ENCODE measurements around the gene PCSK6.

The PCSK6 gene

GRCh38 chr15:101435761-101436160 is 53.7 kb downstream of the PCSK6 start:
- Mint-ChIP-seq H3K4me1 (peaks cover 28% of the 10 kb centered on the region), H3K36me3 (ENCODE audit: low read depth) (peaks cover 7% of the 10 kb centered on the region), H3K9me3 (peaks cover 4% of the 10 kb centered on the region), H3K27me3 (ENCODE audit: low read depth) (peaks cover 22% of the 10 kb centered on the region), H3K4me3 (no peak overlapping the region), H3K27ac (no peak overlapping the region)
- TF ChIP-seq CTCF (IDR thresholded peaks at IDR 0.05; ENCODE audit: unreplicated experiment in 3 of 3), result no peak

DNA sequence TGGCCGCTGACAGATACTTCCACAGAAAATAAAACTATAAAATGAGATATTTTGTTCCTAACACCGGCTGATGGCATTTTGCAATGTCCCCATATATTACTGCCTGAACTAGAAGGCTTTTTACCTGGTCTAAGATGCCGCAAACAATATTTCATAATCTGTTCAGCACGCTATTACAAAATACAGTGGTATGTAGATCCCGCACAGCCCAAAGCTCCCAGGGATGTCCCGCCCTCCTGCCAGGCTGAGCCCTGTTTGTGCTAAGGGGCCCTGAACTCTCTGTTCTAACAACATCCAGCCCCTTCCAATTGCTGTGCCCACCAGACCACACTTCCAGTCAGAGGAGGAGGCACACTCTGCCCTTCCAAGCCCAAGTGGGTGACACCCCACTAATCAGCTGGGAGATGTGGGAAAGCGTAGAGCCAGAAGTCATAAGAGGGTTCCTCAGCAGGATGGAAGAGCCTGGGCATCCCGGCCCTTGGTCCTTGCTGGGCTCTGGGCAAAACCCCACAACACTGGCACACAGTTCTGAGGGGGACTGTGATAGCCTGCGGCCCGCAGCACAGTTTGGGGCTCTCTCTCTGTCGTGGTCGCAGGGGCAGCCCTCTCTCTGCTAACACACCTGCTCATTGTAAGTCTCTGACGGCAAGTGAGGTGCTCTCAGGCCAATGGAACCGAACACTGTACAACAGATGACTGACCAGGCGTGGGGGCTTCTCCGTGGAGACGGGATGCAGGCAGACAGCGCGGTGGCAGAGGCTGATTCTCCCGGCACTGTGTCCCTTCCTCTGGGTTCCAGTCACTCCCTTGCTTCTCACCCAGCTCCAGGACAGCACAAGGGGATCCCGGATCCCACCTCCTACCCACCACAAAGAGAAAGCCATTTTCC is 55.2 kb downstream of the PCSK6 start:
- H3K36me3 Mint-ChIP-seq (ENCODE audit: low read depth), result peaks cover 7% of the 10 kb centered on the region
- H3K4me1 Mint-ChIP-seq, result peaks cover 19% of the 10 kb centered on the region
- H3K27ac Mint-ChIP-seq, result no peak overlapping the region
- peaks cover 22% of the 10 kb centered on the region for H3K27me3 Mint-ChIP-seq (ENCODE audit: low read depth)
- H3K9me3 Mint-ChIP-seq, result peaks cover 4% of the 10 kb centered on the region
- no peak overlapping the region for H3K4me3 Mint-ChIP-seq
- TF ChIP-seq CTCF (IDR thresholded peaks at IDR 0.05; ENCODE audit: unreplicated experiment in 3 of 3), result no peak

DNA sequence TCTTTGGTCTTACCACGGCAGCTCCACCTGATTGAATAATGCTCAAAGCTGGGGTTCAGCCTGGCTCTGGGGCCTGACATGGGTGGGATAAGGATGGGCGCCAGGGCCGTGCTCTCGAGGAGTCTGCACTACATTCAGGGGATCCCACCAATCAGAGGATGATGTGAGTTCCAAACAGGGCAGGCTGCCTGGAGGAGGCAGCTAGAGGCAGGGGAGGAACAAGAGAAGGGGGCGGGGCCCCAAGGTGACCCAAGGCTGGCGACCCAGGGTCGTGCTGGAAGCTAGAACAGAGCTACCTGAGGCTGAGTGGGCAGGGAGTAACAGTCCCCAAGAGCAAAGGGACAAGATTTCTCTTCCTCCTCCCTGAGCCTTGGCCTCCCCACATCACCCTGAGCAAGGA is 56.1 kb downstream of the PCSK6 start:
- Mint-ChIP-seq H3K4me1 (peaks cover 12% of the 10 kb centered on the region), H3K36me3 (ENCODE audit: low read depth) (no peaks in the 10 kb centered on the region), H3K9me3 (no peaks in the 10 kb centered on the region), H3K4me3 (no peak overlapping the region), H3K27me3 (ENCODE audit: low read depth) (peaks cover 28% of the 10 kb centered on the region), H3K27ac (no peak overlapping the region)
- no peak for TF ChIP-seq CTCF (IDR thresholded peaks at IDR 0.05; ENCODE audit: unreplicated experiment in 3 of 3)

GRCh38 chr15:101432982-101433381 is 56.5 kb downstream of the PCSK6 start:
- Mint-ChIP-seq H3K9me3 (no peaks in the 10 kb centered on the region), H3K36me3 (ENCODE audit: low read depth) (no peaks in the 10 kb centered on the region), H3K27ac (no peak overlapping the region), H3K4me1 (peaks cover 7% of the 10 kb centered on the region), H3K27me3 (ENCODE audit: low read depth) (peaks cover 31% of the 10 kb centered on the region), H3K4me3 (no peak overlapping the region)
- no peak for TF ChIP-seq CTCF (IDR thresholded peaks at IDR 0.05; ENCODE audit: unreplicated experiment in 3 of 3)

DNA sequence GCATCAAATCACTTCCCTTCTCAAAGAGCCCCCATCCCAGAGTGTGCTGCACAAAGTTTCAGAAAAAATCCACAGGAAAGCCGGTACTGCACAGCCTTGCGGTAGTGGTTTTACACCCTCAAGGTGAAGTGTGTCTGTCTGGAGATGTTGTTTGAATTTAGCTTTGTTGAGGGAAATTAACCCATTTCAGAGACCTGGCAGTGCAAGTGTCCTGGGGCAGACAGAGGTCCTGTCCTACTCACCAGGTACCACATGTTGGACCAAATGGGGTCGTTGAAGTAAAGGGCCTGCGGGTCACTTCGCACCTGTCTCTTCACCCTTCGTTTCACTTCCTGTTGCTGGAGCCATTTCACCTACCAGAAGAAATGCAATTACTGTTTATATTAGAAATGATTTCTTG is 57.8 kb downstream of the PCSK6 start:
- Mint-ChIP-seq H3K36me3 (ENCODE audit: low read depth) (no peaks in the 10 kb centered on the region), H3K4me1 (peaks cover 9% of the 10 kb centered on the region), H3K27ac (no peak overlapping the region), H3K9me3 (no peaks in the 10 kb centered on the region), H3K4me3 (no peak overlapping the region), H3K27me3 (ENCODE audit: low read depth) (peaks cover 31% of the 10 kb centered on the region)
- no peak for TF ChIP-seq CTCF (IDR thresholded peaks at IDR 0.05; ENCODE audit: unreplicated experiment in 3 of 3)

GRCh38 chr15:101431301-101431700 is 58.2 kb downstream of the PCSK6 start:
- Mint-ChIP-seq H3K36me3 (ENCODE audit: low read depth) (no peaks in the 10 kb centered on the region), H3K9me3 (no peaks in the 10 kb centered on the region), H3K27me3 (ENCODE audit: low read depth) (peaks cover 31% of the 10 kb centered on the region), H3K4me1 (peaks cover 9% of the 10 kb centered on the region), H3K27ac (no peak overlapping the region), H3K4me3 (no peak overlapping the region)
- no peak for TF ChIP-seq CTCF (IDR thresholded peaks at IDR 0.05; ENCODE audit: unreplicated experiment in 3 of 3)

Data from nephron (organoid).